ENCODE results near the gene SLC2A9. TPM values are rescaled to one million over a fixed set of nuclear protein-coding genes. Genes with fewer than 3 reads are reported as not detected.
A peak's percentile ranks its signal among the peaks of the same experiment; 100 is the strongest.

SLC2A9 gene
- total RNA-seq, 6 experiments from 2014 or later: 16.1 to 25.0 (median 19.8) TPM

DNA sequence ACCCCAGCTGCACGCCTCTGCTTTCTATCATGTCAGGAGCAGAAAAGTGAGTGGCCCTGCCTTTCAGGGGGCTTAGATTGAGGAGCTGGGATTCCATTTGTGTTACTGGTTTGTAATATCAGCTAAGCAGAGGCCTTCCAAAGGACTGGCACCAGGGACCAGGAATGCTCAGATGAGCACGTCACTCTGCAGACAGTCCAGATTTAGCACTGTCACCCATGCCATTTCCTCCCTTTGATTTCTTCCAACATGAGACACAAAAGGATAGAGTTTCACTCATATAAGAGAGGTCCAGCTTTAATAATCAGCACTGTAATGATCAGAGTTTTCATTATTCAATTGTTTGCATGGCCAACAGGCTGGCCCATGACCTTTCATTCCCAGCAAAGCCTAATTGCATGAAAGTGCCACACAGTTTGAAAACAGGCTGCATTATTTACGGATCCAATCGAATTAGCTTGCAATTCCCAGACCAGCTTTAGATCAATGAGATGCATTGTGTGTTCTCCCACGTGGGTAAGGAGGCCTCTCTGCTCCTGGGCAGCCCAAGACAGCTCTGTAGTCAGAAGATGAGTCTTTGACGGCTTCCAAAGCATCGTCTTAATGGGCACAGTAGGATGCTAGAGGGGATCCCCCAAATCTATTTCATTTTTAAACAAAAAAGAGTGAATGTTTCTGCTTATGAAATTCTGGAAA lies 9.8 kb upstream of the SLC2A9 start:
- H3K4me3 ChIP-seq: no peak overlapping the region
- no peak for DNase-seq
- H3K36me3 ChIP-seq: no peaks in the 10 kb centered on the region
- no peak for ATAC-seq
- no peaks in the 10 kb centered on the region for H3K9me3 ChIP-seq
- H3K27me3 ChIP-seq: no peaks in the 10 kb centered on the region
- peaks cover 0 to 15% (median 1%) of the 10 kb centered on the region in 4 donors for H3K4me1 ChIP-seq
- 68% methylated on average over 3 of the region's 7 CpGs for WGBS (ENCODE audit: insufficient coverage, low coverage, low lambda C conversion rate, missing lambda C conversion rate)
- TF ChIP-seq POLR2A (IDR thresholded peaks at IDR 0.05): no peak
- TF ChIP-seq, protein P1, sequence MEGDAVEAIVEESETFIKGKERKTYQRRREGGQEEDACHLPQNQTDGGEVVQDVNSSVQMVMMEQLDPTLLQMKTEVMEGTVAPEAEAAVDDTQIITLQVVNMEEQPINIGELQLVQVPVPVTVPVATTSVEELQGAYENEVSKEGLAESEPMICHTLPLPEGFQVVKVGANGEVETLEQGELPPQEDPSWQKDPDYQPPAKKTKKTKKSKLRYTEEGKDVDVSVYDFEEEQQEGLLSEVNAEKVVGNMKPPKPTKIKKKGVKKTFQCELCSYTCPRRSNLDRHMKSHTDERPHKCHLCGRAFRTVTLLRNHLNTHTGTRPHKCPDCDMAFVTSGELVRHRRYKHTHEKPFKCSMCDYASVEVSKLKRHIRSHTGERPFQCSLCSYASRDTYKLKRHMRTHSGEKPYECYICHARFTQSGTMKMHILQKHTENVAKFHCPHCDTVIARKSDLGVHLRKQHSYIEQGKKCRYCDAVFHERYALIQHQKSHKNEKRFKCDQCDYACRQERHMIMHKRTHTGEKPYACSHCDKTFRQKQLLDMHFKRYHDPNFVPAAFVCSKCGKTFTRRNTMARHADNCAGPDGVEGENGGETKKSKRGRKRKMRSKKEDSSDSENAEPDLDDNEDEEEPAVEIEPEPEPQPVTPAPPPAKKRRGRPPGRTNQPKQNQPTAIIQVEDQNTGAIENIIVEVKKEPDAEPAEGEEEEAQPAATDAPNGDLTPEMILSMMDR (IDR thresholded peaks at IDR 0.05): no peak
- H3K27ac ChIP-seq: peak overlapping the region in 1 of 3 donors; percentile 49
- intact Hi-C loops (cut with DNase I): no loop called here

DNA sequence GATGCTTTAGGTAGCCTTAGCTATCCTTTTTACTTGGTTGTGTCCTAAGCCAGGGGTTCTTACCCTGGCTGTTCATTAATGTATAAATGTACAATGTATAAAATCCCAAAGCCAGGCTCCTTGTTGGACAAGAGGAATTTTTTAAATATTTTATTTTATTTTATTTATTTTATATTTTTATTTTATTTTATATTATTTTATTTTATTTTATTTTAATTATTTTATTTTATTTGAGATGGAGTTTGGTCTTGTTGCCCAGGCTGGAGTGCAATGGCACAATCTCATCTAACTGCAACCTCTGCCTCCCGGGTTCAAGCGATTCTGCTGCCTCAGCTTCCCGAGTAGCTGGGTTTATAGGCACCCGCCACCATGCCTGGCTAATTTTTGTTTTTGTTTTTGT lies 8.1 kb upstream of the SLC2A9 start:
- Histone ChIP-seq H3K36me3 (no peaks in the 10 kb centered on the region), H3K4me1 (peaks cover 0 to 22% (median 1%) of the 10 kb centered on the region in 4 donors), H3K9me3 (no peaks in the 10 kb centered on the region), H3K27me3 (no peaks in the 10 kb centered on the region), H3K27ac (no peak overlapping the region), H3K4me3 (no peak overlapping the region)
- DNase-seq (no peak), ATAC-seq (no peak)
- intact Hi-C loops (cut with DNase I): no loop called here
- WGBS (ENCODE audit: insufficient coverage, low coverage, low lambda C conversion rate, missing lambda C conversion rate): 98% methylated on average over 4 of the region's 4 CpGs
- no peak for TF ChIP-seq POLR2A (IDR thresholded peaks at IDR 0.05)
- TF ChIP-seq, protein P1 (IDR thresholded peaks at IDR 0.05): no peak

DNA sequence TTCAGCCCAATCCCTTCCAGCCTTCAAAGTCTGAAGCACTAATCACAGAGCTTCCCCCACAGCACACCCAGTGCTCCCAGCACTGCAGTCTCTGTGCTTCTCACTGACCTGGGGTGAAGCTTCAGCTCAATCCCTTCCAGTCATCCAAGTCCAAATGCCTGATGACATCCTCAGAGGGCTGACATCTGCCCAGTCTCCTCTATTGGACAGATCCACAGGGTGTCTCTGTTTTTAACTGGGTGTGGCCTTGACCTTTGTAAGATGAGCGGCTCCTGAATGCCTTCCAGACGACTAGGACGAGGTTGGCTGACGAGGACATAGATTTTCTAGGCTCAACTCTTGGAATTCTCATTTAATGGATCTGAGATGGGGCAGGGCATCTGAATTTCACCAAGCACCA lies 7.6 kb upstream of the SLC2A9 start:
- Histone ChIP-seq H3K4me1 (peaks cover 0 to 22% (median 1%) of the 10 kb centered on the region in 4 donors), H3K4me3 (no peak overlapping the region), H3K27ac (no peak overlapping the region), H3K36me3 (no peaks in the 10 kb centered on the region), H3K27me3 (no peaks in the 10 kb centered on the region), H3K9me3 (no peaks in the 10 kb centered on the region)
- intact Hi-C loops (cut with DNase I): no loop called here
- WGBS (ENCODE audit: insufficient coverage, low coverage, low lambda C conversion rate, missing lambda C conversion rate): 43% methylated on average over 4 of the region's 4 CpGs
- TF ChIP-seq POLR2A (IDR thresholded peaks at IDR 0.05): no peak
- TF ChIP-seq, protein P1 (IDR thresholded peaks at IDR 0.05): no peak
- DNase-seq: no peak
- ATAC-seq: peak in 1 of 4 donors; percentile 9

DNA sequence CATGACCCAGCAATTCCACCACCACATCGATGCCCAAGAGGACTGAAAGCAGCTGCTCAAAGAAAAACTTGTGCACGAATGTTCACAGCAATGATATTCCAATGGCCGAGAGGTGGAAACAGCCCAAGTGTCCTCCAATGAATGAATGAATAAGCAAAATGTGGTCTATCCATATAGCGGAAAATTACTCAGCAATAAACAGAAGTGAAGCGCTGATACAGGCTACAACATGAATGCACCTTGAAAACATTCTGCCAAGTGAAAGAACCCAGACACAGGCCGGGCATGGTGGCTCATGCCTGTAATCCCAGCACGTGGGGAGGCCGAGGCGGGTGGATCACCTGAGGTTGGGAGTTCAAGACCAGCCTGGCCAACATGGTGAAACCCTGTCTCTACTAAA lies 5.2 kb upstream of the SLC2A9 start:
- Histone ChIP-seq H3K4me1 (peaks cover 0 to 19% (median 5%) of the 10 kb centered on the region in 4 donors), H3K27ac (no peak overlapping the region), H3K27me3 (no peaks in the 10 kb centered on the region), H3K9me3 (no peaks in the 10 kb centered on the region), H3K4me3 (no peak overlapping the region), H3K36me3 (no peaks in the 10 kb centered on the region)
- ATAC-seq (no peak), DNase-seq (no peak)
- WGBS (ENCODE audit: insufficient coverage, low coverage, low lambda C conversion rate, missing lambda C conversion rate): 81% methylated on average over 6 of the region's 9 CpGs
- TF ChIP-seq, protein P1 (IDR thresholded peaks at IDR 0.05): no peak
- no peak for TF ChIP-seq POLR2A (IDR thresholded peaks at IDR 0.05)
- intact Hi-C loops (cut with DNase I): no loop called here
